ENCODE data around the gene CHST5.

CHST5 gene

DNA sequence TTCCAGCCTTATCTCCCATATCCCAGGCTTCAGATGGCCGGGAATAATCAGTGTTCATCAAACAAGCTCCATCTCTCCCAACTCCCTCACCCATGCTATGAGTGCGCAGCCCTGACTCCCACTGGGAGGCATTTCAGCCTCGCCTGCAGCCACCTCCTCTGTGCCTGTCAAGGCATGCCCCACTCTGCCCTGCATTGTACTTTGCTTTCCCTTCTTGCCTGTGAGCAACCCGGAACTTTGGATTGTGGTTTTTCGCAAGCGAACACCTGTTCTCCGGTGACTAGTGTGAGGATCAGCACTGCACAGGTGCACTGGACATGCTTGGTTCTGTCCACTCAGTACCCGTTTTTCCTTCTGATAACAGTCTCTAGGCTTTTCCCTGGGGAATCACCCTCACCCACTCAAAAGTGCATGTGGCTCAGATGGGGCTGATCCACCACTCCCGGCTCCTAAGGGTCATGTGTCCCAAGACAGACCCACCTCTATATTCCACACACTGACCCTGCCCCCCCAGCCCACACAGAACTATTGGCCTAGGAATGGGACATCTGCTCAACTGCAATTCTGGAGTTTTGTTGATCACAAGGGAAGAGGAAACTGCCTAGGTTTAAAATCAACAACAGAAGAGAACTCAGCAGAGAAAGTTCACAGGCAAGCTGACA is 49.8 kb downstream of the CHST5 start:
- H3K36me3 Mint-ChIP-seq: no peaks in the 10 kb centered on the region
- H3K9me3 Mint-ChIP-seq: no peaks in the 10 kb centered on the region
- DNase-seq: no peak
- H3K27ac Mint-ChIP-seq: no peak overlapping the region
- CTCF ChIA-PET: interaction anchor here (0.8 to 2.6 kb wide), 3 partner anchors 14 to 21 kb away, joined by 3 to 8 read pairs (median 3); partner anchors contain the start of gene TMEM170A
- H3K4me1 Mint-ChIP-seq: no peaks in the 10 kb centered on the region
- H3K4me3 Mint-ChIP-seq: no peak overlapping the region
- peaks cover 29% of the 10 kb centered on the region for H3K27me3 Mint-ChIP-seq

DNA sequence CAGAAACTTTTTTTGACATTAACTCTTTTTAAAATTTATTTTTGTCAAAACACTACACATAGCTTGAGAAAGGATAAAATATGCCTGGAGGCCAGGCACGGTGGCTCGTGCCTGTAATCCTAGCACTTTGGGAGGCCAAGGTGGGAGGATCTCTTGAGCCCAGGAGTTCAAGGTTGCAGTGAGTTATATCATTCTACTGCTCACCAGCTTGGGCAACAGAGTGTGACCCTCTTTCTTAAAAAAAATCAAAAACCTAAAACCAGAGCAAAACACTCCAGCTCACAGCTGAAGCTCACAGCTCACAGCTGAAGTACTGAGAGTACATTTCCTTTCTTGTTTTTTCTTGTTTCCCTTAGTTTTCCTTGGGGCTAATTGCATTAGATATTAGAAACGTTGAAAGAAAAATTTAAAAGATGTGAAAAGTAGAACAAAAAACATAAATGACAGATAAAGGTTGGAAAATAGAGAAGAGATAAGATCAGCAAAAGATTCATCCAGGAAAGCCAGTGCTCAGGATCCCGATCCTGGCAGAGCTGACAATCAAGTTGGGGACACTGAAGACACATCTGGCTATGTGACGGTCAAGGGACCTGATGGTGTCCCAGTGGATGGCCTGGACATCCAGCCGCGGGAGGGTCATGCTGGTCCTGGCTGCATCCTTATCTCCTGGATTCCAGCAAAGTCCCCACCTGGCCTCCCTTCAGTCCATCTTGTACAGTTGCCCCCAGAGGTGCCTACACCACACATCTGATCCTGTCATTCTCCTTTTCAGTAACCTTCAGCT is 50.5 kb downstream of the CHST5 start:
- Mint-ChIP-seq H3K9me3 (no peaks in the 10 kb centered on the region), H3K4me1 (no peaks in the 10 kb centered on the region), H3K4me3 (no peak overlapping the region), H3K36me3 (no peaks in the 10 kb centered on the region), H3K27ac (no peak overlapping the region), H3K27me3 (peaks cover 29% of the 10 kb centered on the region)
- CTCF ChIA-PET: interaction anchor here (1.6 to 2.6 kb wide), 2 partner anchors 13 to 15 kb away, joined by 3 to 8 read pairs; no protein-coding TSS in a partner anchor
- no peak for DNase-seq

DNA sequence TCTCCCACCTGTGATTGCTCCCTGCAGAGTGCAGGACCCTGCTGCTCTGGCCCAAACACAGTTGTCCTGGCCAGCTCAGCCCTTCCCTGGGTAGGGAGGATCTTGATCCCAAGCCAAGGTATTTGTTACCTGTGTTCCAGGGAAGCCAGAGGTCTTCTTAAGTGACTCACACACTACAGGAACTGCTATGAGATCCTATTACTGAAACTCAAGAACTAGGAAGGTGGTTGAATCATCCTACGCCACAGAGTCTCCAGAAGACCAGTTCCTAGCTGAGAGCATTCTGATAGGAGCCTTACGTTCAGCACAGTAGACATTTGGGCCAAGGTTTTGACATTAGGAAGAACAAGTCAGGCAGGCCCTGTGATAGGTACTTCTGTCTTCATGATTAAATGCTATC is 52.7 kb downstream of the CHST5 start:
- peaks cover 29% of the 10 kb centered on the region for H3K27me3 Mint-ChIP-seq
- H3K27ac Mint-ChIP-seq: no peak overlapping the region
- CTCF ChIA-PET: interaction anchor here (3.2 kb wide), 1 partner anchor 11 kb away, joined by 12 read pairs; no protein-coding TSS in a partner anchor
- no peak for DNase-seq
- no peaks in the 10 kb centered on the region for H3K9me3 Mint-ChIP-seq
- H3K36me3 Mint-ChIP-seq: no peaks in the 10 kb centered on the region
- H3K4me3 Mint-ChIP-seq: no peak overlapping the region
- H3K4me1 Mint-ChIP-seq: no peaks in the 10 kb centered on the region

DNA sequence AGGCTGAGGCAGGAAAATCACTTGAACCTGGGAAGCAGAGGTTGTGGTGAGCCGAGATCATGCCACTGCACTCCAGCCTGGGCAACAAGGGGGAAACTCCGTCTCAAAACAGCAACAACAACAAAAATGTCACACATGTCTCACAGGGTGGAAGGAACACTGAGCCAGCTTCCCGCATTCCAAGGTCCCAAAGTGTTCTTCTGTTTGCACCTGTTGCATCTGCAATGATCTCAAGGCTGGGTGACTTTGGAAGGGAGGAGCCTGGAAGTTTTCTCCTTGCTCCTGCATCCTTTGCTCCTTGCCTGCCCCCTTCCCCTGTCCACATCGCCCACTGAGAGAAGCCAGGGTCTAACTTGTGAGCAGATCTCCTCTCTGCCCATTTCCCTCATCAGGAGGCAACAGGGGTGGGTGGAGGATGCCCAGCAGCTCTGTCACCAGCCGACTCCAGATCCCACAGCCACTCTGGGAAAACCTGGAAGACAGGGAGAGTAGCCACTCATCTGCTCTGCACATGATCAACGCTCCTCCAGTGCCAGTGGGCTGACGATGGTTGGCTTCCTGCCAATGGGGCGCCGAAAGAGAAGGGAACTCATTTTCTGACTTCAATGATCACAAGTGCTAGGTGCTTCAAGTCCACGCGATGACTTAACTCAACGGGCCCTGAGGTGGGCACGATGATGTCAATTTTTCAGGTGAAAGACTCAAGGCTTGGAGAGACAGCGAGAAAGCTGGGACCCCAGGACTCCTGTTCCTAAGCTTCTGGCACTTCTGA is 53.3 kb downstream of the CHST5 start:
- no peaks in the 10 kb centered on the region for H3K9me3 Mint-ChIP-seq
- no peak for DNase-seq
- CTCF ChIA-PET: interaction anchor here (3.2 kb wide), 1 partner anchor 10 kb away, joined by 12 read pairs; no protein-coding TSS in a partner anchor

DNA sequence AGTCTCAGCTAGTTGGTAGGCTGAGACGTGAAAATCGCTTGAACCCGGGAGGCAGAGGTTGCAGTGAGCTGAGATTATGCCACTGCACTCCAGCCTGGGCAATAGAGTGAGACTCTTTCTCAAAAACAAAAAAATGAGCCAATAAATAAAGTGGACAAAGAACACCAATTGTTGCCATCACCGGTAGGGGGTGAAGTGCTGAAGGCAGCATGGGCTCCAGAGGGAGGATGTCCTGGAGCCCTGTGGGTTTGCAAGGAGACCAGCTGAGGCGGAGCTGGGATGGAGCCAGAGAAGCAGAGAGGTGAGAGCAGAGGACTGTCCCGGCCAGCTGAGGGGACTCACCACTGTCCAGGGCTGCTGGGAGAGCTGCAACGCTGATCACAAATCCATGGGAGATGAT is 54.4 kb downstream of the CHST5 start:
- Mint-ChIP-seq H3K4me1 (no peaks in the 10 kb centered on the region), H3K9me3 (no peaks in the 10 kb centered on the region), H3K36me3 (no peaks in the 10 kb centered on the region), H3K27ac (no peak overlapping the region), H3K4me3 (no peak overlapping the region), H3K27me3 (peaks cover 34% of the 10 kb centered on the region)
- no peak for DNase-seq
- CTCF ChIA-PET: interaction anchor here (3.2 kb wide), 1 partner anchor 9 kb away, joined by 12 read pairs; no protein-coding TSS in a partner anchor

More for the DNA sequence above, 53.3 kb downstream of the CHST5 start:
- H3K27ac Mint-ChIP-seq: no peak overlapping the region
- no peak overlapping the region for H3K4me3 Mint-ChIP-seq
- H3K27me3 Mint-ChIP-seq: peaks cover 29% of the 10 kb centered on the region
- H3K4me1 Mint-ChIP-seq: no peaks in the 10 kb centered on the region
- H3K36me3 Mint-ChIP-seq: no peaks in the 10 kb centered on the region

DNA sequence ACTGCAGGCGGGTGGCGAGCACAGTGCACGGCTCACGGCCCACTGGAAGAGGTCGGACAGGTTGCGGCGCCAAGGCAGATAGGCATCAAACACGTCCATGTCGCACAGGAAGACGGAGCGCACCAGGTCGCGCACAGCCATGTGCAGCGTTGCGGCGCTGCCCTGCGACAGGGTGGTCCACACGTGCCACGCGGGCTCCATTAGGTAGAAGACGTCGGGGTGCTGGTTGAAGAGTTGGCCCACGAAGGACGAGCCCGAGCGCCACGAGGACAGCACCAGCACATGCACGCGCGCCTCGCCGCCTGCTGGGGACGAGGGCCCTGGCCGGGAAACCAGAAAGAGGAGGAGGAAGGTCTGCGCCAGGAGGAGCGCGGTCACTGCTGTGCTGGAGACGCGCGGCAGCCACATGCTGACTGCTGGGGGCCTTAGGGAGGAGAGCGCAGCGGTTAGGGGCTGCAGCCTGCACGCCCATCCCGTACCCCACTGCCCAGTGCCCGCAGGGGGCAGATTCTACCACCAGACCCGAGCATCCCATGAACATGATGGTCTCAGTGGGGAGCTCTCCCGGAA is 56.4 kb downstream of the CHST5 start:
- no peaks in the 10 kb centered on the region for H3K36me3 Mint-ChIP-seq
- DNase-seq: no peak
- H3K4me3 Mint-ChIP-seq: no peak overlapping the region
- H3K27ac Mint-ChIP-seq: no peak overlapping the region
- peaks cover 24% of the 10 kb centered on the region for H3K27me3 Mint-ChIP-seq
- CTCF ChIA-PET: no interaction called here
- H3K9me3 Mint-ChIP-seq: no peaks in the 10 kb centered on the region
- no peaks in the 10 kb centered on the region for H3K4me1 Mint-ChIP-seq
